Thoracic aorta (tissue), 2 donors: Measurements from ENCODE around the gene EXOC3L4. TPM values are rescaled to one million over a fixed set of nuclear protein-coding genes. Genes with fewer than 3 reads are reported as not detected.

Experiments
- ATAC-seq: fragments of 150-250 bp; one replicate; pipeline ENCODE4 v1.8.0; 2017; ENCODE audit warnings: low read depth; ENCODE audit not compliant: insufficient number of reproducible peaks, low FRiP score
- DNase-seq: peaks from one replicate; pipeline ENCODE4 v3.0.0-alpha.2; 2020; ENCODE audit warnings: low spot score
- H3K27ac ChIP-seq, 2 donors: fragments of 200-600 bp; sonication (generic); 1 replicate in 1 of 2; 2 replicates in 1 of 2; pipeline ENCODE4 v1.5.1; 2016; ENCODE audit warnings: mild to moderate bottlenecking in 2 of 2, moderate library complexity in 2 of 2
- H3K27me3 ChIP-seq: fragments of 200-600 bp; sonication (generic); replicated peaks from 2 replicates; pipeline ENCODE4 v1.6.0; 2016; ENCODE audit warnings: mild to moderate bottlenecking; ENCODE audit not compliant: insufficient read depth
- H3K36me3 ChIP-seq: fragments of 200-600 bp; sonication (generic); one replicate; pipeline ENCODE4 v1.5.1; 2016
- H3K4me1 ChIP-seq, 2 donors: fragments of 200-600 bp; sonication (generic); 1 replicate in 1 of 2; 2 replicates in 1 of 2; pipeline versions ENCODE4 v1.5.1 to v1.6.0; 2016; ENCODE audit warnings: low read depth in 2 of 2, mild to moderate bottlenecking in 1 of 2; ENCODE audit not compliant: control insufficient read depth in 1 of 2
- H3K4me3 ChIP-seq: fragments of 200-600 bp; sonication (generic); 2 replicates; pipeline ENCODE4 v1.5.1; 2016; ENCODE audit warnings: mild to moderate bottlenecking
- H3K9me3 ChIP-seq: fragments of 200-600 bp; sonication (generic); 2 replicates; pipeline ENCODE4 v1.5.1; 2016
- CTCF ChIP-seq: fragments of 200-600 bp; sonication (generic); IDR thresholded peaks from one replicate; pipeline ENCODE4 v1.5.1; 2019; ENCODE audit warnings: antibody characterized with exemption
- total RNA-seq, 2 donors: library from RNA; depleted of rRNA; stranded (reverse); fragments of >200 nt; gene quantifications; one replicate each; pipeline versions ENCODE4 v1.1.0 to v1.2.3, GENCODE V29; 2016

EXOC3L4 gene
- total RNA-seq, 2 donors from 2014 or later = not detected

- Histone ChIP-seq H3K27me3 (no peaks in the 10 kb centered on the region), H3K4me1 (peaks cover 0 to 13% of the 10 kb centered on the region in 2 donors), H3K36me3 (no peaks in the 10 kb centered on the region), H3K4me3 (no peak overlapping the region), H3K9me3 (no peaks in the 10 kb centered on the region), H3K27ac (no peak overlapping the region)
- ATAC-seq = no peak
- no peak for DNase-seq
- no peak for TF ChIP-seq CTCF
Observed at GRCh38 chr14:103130965-103131364, 36.4 kb downstream of the EXOC3L4 start.

- no peak for ATAC-seq
- H3K27ac ChIP-seq = no peak overlapping the region
- H3K4me1 ChIP-seq = peaks cover 0 to 9% of the 10 kb centered on the region in 2 donors
- no peaks in the 10 kb centered on the region for H3K9me3 ChIP-seq
- DNase-seq = no peak
- H3K27me3 ChIP-seq = no peaks in the 10 kb centered on the region
- H3K4me3 ChIP-seq = no peak overlapping the region
- no peaks in the 10 kb centered on the region for H3K36me3 ChIP-seq
- TF ChIP-seq CTCF = no peak
Observed at GRCh38 chr14:103131580-103131979, 37.1 kb downstream of the EXOC3L4 start.

GRCh38 chr14:103132381-103133209, 38.1 kb downstream of the EXOC3L4 start:
- TF ChIP-seq CTCF = no peak
- Histone ChIP-seq H3K9me3 (no peaks in the 10 kb centered on the region), H3K27ac (no peak overlapping the region), H3K36me3 (no peaks in the 10 kb centered on the region), H3K27me3 (no peaks in the 10 kb centered on the region), H3K4me3 (no peak overlapping the region), H3K4me1 (peaks cover 0 to 3% of the 10 kb centered on the region in 2 donors)
- DNase-seq (no peak), ATAC-seq (no peak)

GRCh38 chr14:103133210-103134140, 39.0 kb downstream of the EXOC3L4 start:
- Histone ChIP-seq H3K4me1 (peaks cover 2 to 4% of the 10 kb centered on the region in 2 donors), H3K36me3 (no peaks in the 10 kb centered on the region), H3K9me3 (no peaks in the 10 kb centered on the region), H3K27ac (no peak overlapping the region), H3K4me3 (no peak overlapping the region), H3K27me3 (no peaks in the 10 kb centered on the region)
- no peak for DNase-seq
- no peak for ATAC-seq
- TF ChIP-seq CTCF = no peak

GRCh38 chr14:103134405-103134804, 39.9 kb downstream of the EXOC3L4 start:
- H3K27ac ChIP-seq = no peak overlapping the region
- no peak for DNase-seq
- H3K9me3 ChIP-seq = no peaks in the 10 kb centered on the region
- no peak for TF ChIP-seq CTCF
- ATAC-seq = no peak
- peaks cover 6 to 14% of the 10 kb centered on the region in 2 donors for H3K4me1 ChIP-seq
- H3K4me3 ChIP-seq = no peak overlapping the region
- H3K36me3 ChIP-seq = no peaks in the 10 kb centered on the region
- no peaks in the 10 kb centered on the region for H3K27me3 ChIP-seq
